ENCODE measurements around the gene FADS1. TPM values are rescaled to one million over a fixed set of nuclear protein-coding genes. Genes with fewer than 3 reads are reported as not detected.

Gene FADS1
- total RNA-seq, 2 experiments from 2014 or later: 33.9 to 34.4 TPM

GRCh38 chr11:61784506-61784805 is 32.3 kb downstream of the FADS1 start:
- ATAC-seq: no peak
- Mint-ChIP-seq H3K9me3 (no peaks in the 10 kb centered on the region), H3K27ac (no peak overlapping the region), H3K36me3 (ENCODE audit: low read depth) (peaks cover 18% of the 10 kb centered on the region), H3K27me3 (no peaks in the 10 kb centered on the region), H3K4me1 (ENCODE audit: low read depth) (peaks cover 9% of the 10 kb centered on the region), H3K4me3 (no peak overlapping the region)
- DNase-seq: no peak
- intact Hi-C loops (cut with micrococcal nuclease): no loop called here
- POLR2A ChIA-PET: interaction anchor here (0.6 to 0.7 kb wide), 2 partner anchors 8 to 304 kb away, joined by 3 read pairs; partner anchors contain the start of genes FEN1 and TMEM258
- no peak for TF ChIP-seq CTCF (IDR thresholded peaks at IDR 0.05)
- CTCF ChIA-PET: no interaction called here

- no peak overlapping the region for H3K4me3 Mint-ChIP-seq
These were observed 32.9 kb downstream of the FADS1 start for GRCh38 chr11:61783717-61784505.

GRCh38 chr11:61782841-61783240 is 34.0 kb downstream of the FADS1 start:
- ChIA-PET POLR2A (interaction anchor here (1.2 to 4.3 kb wide), 3 partner anchors 9 to 15 kb away, joined by 3 to 32 read pairs (median 4); partner anchors contain the start of genes FEN1 and TMEM258), CTCF (interaction anchor here (1.2 kb wide), 2 partner anchors 9 to 32 kb away, joined by 3 to 5 read pairs; no protein-coding TSS in a partner anchor)
- H3K4me1 Mint-ChIP-seq (ENCODE audit: low read depth): peaks cover 2% of the 10 kb centered on the region

More at GRCh38 chr11:61783717-61784505, 32.9 kb downstream of the FADS1 start:
- H3K4me1 Mint-ChIP-seq (ENCODE audit: low read depth): peaks cover 6% of the 10 kb centered on the region
- no peaks in the 10 kb centered on the region for H3K27me3 Mint-ChIP-seq
- no peak for TF ChIP-seq CTCF (IDR thresholded peaks at IDR 0.05)
- H3K9me3 Mint-ChIP-seq: no peaks in the 10 kb centered on the region
- ChIA-PET POLR2A (interaction anchor here (0.6 to 0.7 kb wide), 2 partner anchors 9 to 305 kb away, joined by 3 read pairs; partner anchors contain the start of genes FEN1 and TMEM258), CTCF (no interaction called here)
- H3K27ac Mint-ChIP-seq: no peak overlapping the region
- intact Hi-C loops (cut with micrococcal nuclease): no loop called here
- ATAC-seq (no peak), DNase-seq (no peak)
- H3K36me3 Mint-ChIP-seq (ENCODE audit: low read depth): peaks cover 14% of the 10 kb centered on the region

GRCh38 chr11:61782299-61782698 is 34.5 kb downstream of the FADS1 start:
- no peak for ATAC-seq
- CTCF ChIA-PET: interaction anchor here (0.7 to 1.2 kb wide), 4 partner anchors 9 to 33 kb away, joined by 3 to 5 read pairs (median 4); no protein-coding TSS in a partner anchor
- peaks cover 9% of the 10 kb centered on the region for H3K36me3 Mint-ChIP-seq (ENCODE audit: low read depth)
- no peaks in the 10 kb centered on the region for H3K9me3 Mint-ChIP-seq
- no peaks in the 10 kb centered on the region for H3K27me3 Mint-ChIP-seq
- TF ChIP-seq CTCF (IDR thresholded peaks at IDR 0.05): no peak
- POLR2A ChIA-PET: interaction anchor here (1.2 to 4.3 kb wide), 3 partner anchors 8 to 16 kb away, joined by 3 to 32 read pairs (median 4); partner anchors contain the start of genes FEN1 and TMEM258
- no peak overlapping the region for H3K4me3 Mint-ChIP-seq
- no peak for DNase-seq
- intact Hi-C loops (cut with micrococcal nuclease): no loop called here
- peaks cover 5% of the 10 kb centered on the region for H3K4me1 Mint-ChIP-seq (ENCODE audit: low read depth)
- no peak overlapping the region for H3K27ac Mint-ChIP-seq

More at GRCh38 chr11:61782841-61783240, 34.0 kb downstream of the FADS1 start:
- H3K4me3 Mint-ChIP-seq: no peak overlapping the region
- intact Hi-C loops (cut with micrococcal nuclease): no loop called here
- TF ChIP-seq CTCF (IDR thresholded peaks at IDR 0.05): no peak
- peaks cover 9% of the 10 kb centered on the region for H3K36me3 Mint-ChIP-seq (ENCODE audit: low read depth)
- H3K27me3 Mint-ChIP-seq: no peaks in the 10 kb centered on the region
- no peaks in the 10 kb centered on the region for H3K9me3 Mint-ChIP-seq
- no peak overlapping the region for H3K27ac Mint-ChIP-seq
- no peak for ATAC-seq
- no peak for DNase-seq

DNA sequence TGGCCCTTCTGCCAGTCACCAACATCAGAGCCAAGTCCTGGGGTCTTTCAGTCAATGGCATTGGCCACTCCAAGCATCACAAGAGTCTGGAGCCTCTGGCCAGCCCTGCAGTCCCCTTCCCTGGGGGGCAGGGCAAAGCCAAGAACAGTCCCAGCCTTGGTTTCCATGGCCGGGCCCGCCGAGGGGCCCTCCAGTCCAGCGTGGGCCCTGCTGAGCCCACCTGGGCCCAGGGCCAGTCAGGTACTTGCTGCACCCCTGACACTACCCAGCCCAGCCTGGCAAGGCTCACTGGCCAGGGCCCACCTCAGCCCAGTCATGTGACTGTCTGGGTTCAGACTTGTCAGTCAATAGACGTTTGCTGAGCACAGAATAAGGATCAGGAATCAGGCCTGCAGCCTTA is 35.2 kb downstream of the FADS1 start:
- no peak for TF ChIP-seq CTCF (IDR thresholded peaks at IDR 0.05)
- Mint-ChIP-seq H3K9me3 (no peaks in the 10 kb centered on the region), H3K4me3 (no peak overlapping the region), H3K27ac (no peak overlapping the region), H3K27me3 (peaks cover under 1% of the 10 kb centered on the region), H3K4me1 (ENCODE audit: low read depth) (peaks cover 11% of the 10 kb centered on the region), H3K36me3 (ENCODE audit: low read depth) (peaks cover 9% of the 10 kb centered on the region)
- CTCF ChIA-PET: interaction anchor here (0.7 to 1.7 kb wide), 3 partner anchors 15 to 32 kb away, joined by 3 to 5 read pairs (median 4); no protein-coding TSS in a partner anchor
- POLR2A ChIA-PET: interaction anchor here (4.3 kb wide), 1 partner anchor 11 kb away, joined by 32 read pairs; the partner anchor contains the start of genes FEN1 and TMEM258
- DNase-seq (no peak), ATAC-seq (no peak)
- intact Hi-C loops (cut with micrococcal nuclease): no loop called here

Data from activated CD8-positive, alpha-beta T cell treated with anti-CD3 and anti-CD28 coated beads for 36 hours (primary cell).